Hepatocyte (in vitro differentiated cells): ENCODE results near the gene HSPA1A.

ENCODE experiments used
- EZH2 ChIP-seq: fragments of 200-600 bp; sonication (generic); IDR thresholded peaks from 2 replicates; pipeline ENCODE4 v1.6.1; 2016; ENCODE audit warnings: antibody characterized with exemption, mild to moderate bottlenecking, borderline replicate concordance
- EZH2phosphoT487 ChIP-seq: fragments of 200-600 bp; sonication (generic); IDR thresholded peaks from one replicate; pipeline ENCODE4 v1.6.1; 2018; ENCODE audit warnings: antibody characterized with exemption, mild to moderate bottlenecking, low read depth, moderate library complexity; ENCODE audit not compliant: unreplicated experiment, severe bottlenecking
- TF ChIP-seq, protein P1 (sequence below): fragments of 200-600 bp; sonication (generic); IDR thresholded peaks from 2 replicates; pipeline ENCODE4 v1.5.1; 2016; ENCODE audit warnings: antibody characterized with exemption, mild to moderate bottlenecking; ENCODE audit not compliant: poor library complexity

DNA sequence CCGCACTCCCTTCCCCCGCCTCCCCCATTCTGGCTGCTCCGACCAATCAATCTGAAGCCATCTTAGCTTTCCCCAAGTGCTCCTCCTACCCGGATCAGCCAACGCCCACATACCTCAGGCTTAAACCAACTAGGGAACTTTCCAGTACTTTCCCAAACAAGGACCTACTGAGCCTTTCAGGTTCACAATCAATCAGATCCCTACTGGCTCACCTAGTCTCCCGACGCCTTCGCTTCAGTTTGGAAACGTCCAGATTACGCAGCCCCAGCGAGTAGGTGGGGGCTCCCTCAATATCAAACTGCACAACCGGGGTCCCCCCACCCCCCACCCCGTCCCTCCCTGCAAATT, 692 bp upstream of the HSPA1A start:
- TF ChIP-seq, protein P1, sequence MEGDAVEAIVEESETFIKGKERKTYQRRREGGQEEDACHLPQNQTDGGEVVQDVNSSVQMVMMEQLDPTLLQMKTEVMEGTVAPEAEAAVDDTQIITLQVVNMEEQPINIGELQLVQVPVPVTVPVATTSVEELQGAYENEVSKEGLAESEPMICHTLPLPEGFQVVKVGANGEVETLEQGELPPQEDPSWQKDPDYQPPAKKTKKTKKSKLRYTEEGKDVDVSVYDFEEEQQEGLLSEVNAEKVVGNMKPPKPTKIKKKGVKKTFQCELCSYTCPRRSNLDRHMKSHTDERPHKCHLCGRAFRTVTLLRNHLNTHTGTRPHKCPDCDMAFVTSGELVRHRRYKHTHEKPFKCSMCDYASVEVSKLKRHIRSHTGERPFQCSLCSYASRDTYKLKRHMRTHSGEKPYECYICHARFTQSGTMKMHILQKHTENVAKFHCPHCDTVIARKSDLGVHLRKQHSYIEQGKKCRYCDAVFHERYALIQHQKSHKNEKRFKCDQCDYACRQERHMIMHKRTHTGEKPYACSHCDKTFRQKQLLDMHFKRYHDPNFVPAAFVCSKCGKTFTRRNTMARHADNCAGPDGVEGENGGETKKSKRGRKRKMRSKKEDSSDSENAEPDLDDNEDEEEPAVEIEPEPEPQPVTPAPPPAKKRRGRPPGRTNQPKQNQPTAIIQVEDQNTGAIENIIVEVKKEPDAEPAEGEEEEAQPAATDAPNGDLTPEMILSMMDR, result no peak
- TF ChIP-seq EZH2 (no peak), EZH2phosphoT487 (no peak)
